Heart left ventricle (tissue), 16 donors: ENCODE data around the gene HLA-DQB1. TPM values are rescaled to one million over a fixed set of nuclear protein-coding genes. Genes with fewer than 3 reads are reported as not detected.
"Not testable (repeated sequence)": the region's sequence is repeated elsewhere in the genome, so short reads cannot be mapped to it uniquely, and the experiment has no call there.

Source experiments
- ATAC-seq, 4 donors: fragments of 200-7000 bp; cut with Tn5 transposase; one replicate each; pipeline ENCODE4 v1.9.1; 2020 to 2022; ENCODE audit warnings: moderate library complexity in 4 of 4, mild to moderate bottlenecking in 3 of 4, moderate number of reproducible peaks in 1 of 4
- DNase-seq, 5 donors: peaks; one replicate each; pipeline ENCODE4 v3.0.0-alpha.2; 2020
- H3K27ac ChIP-seq, 12 donors: fragments of 200-600 bp; sonication (generic) in 4 of 12; one replicate each; pipeline versions ENCODE4 v1.5.0 to v1.8.0; 2016 to 2022; ENCODE audit warnings: mild to moderate bottlenecking in 2 of 12
- H3K27me3 ChIP-seq, 9 donors: fragments of 200-600 bp; sonication (generic) in 2 of 9; one replicate each; pipeline versions ENCODE4 v1.5.1 to v1.8.0; 2016 to 2022; ENCODE audit warnings: mild to moderate bottlenecking in 3 of 9
- H3K36me3 ChIP-seq, 9 donors: fragments of 200-600 bp; sonication (generic) in 2 of 9; one replicate each; pipeline versions ENCODE4 v1.5.0 to v1.8.0; 2018 to 2022; ENCODE audit warnings: mild to moderate bottlenecking in 2 of 9
- H3K4me1 ChIP-seq, 12 donors: fragments of 200-600 bp; sonication (generic) in 4 of 12; one replicate each; pipeline versions ENCODE4 v1.5.0 to v1.8.0; 2016 to 2022; ENCODE audit warnings: mild to moderate bottlenecking in 3 of 12
- H3K4me3 ChIP-seq, 12 donors: fragments of 200-600 bp; sonication (generic) in 4 of 12; one replicate each; pipeline versions ENCODE4 v1.5.0 to v1.8.0; 2017 to 2022; ENCODE audit warnings: mild to moderate bottlenecking in 9 of 12, moderate library complexity in 4 of 12
- H3K9me3 ChIP-seq, 12 donors: fragments of 200-600 bp; sonication (generic) in 4 of 12; one replicate each; pipeline versions ENCODE4 v1.5.0 to v1.8.0; 2016 to 2022; ENCODE audit warnings: mild to moderate bottlenecking in 1 of 12
- POLR2A ChIP-seq, 2 donors: fragments of 450-650 bp; IDR thresholded peaks; one replicate each; pipeline ENCODE4 v1.6.1; 2017; ENCODE audit warnings: antibody characterized with exemption in 2 of 2, mild to moderate bottlenecking in 2 of 2, moderate library complexity in 2 of 2
- WGBS, 4 donors: extraction: QIAGEN DNeasy Blood & Tissue Kit in 2 of 4; methylation state at CpG; one replicate each; pipeline versions ENCODE4 v1.1.5 to v1.1.7; 2013 to 2018; 5-methylcytosine and 5-hydroxymethylcytosine counted together
- intact Hi-C, 10 donors: fragments of 100-400 bp; cut with DNase I; formaldehyde crosslinking; loops; one replicate each; pipeline versions ENCODE4 v1.11.1 to v1.14.2; 2022
- polyA plus RNA-seq, 2 donors: library from polyadenylated mRNA; stranded (reverse); fragments of 200-250 nt; gene quantifications; one replicate each; pipeline ENCODE4 v1.2.3, GENCODE V29; 2013
- total RNA-seq, 9 donors: library from RNA; depleted of rRNA in 2 of 9; stranded (reverse); fragments of >200 nt in 2 of 9; fragmentation: NEBNext Ultra II Directional in 3 of 9; extraction: Animal tissue kit (Norgen Biotek cat#: 25700) in 3 of 9; gene quantifications; one replicate each; pipeline versions ENCODE4 v1.1.0 to v1.2.4, GENCODE V29; 2016 to 2023
- TF ChIP-seq, protein P1 (sequence below), 12 donors: fragments of 200-600 bp; sonication (generic) in 4 of 12; IDR thresholded peaks; one replicate each; pipeline versions ENCODE4 v1.5.0 to v1.8.0; 2018 to 2022; ENCODE audit warnings: antibody characterized with exemption in 12 of 12, mild to moderate bottlenecking in 5 of 12
- donor health status: ischemic (EF 13 %, LVEDD 7.1; RV severe dilation, severe dysfunction).
- donor health status: healthy with polysubstance abuse.
- donor health status: DM: no; HTN: yes; CAD: no.
- donor health status: DM: no; HTN: no; CAD: no.
- donor health status: ischemic (EF 25% LVEDD 6.9; RV normal size, moderate dysfunction).
- donor health status: ischemic (EF 25% LVEDD 5.7; RV mildly dilated, moderate dysfunction).
- donor health status: healthy.
- donor health status: DM: yes; HTN: yes; CAD: no.
- donor health status: ischemic (EF 35%, LVEDD 5.7; RV mildly dilated, moderate dysfunction).
- donor health status: nonischemic (EF 11% LVEDD 7.7; RV severe dilation, severe dysfunction).
- donor health status: DM: yes; HTN: yes; CAD: no.
- donor health status: PGD.
- donor health status: ischemic (EF 29% LVEDD 5.4; RV normal size, mild dysfunction).
- donor health status: nonischemic (EF 23%, LVEDD 6.1; RV moderate dilation, normal function).

Gene HLA-DQB1
- total and polyA plus RNA-seq, 11 donors, result 0.38 to 86.5 (median 15.4) TPM

DNA sequence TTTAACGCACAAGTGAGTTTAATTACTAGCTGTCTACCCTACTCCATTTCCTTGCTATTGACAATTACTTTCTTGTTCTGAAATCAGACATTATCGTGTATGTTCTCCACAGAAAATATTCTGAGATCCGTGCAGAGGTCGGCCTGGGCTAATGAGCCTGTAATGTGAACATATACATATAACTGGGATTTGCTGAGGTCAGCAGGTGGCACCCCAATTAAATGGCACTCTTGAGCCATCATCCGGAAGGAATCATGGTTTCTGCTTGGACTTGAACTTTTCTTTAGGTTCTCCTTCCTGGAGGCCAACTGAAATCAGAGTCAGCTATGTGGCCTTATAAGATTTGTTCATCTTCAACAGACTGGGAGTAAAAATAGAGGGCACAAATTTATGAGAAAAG, 3.6 kb downstream of the HLA-DQB1 start:
- intact Hi-C loops, result loop anchor here in 3 of 10 donors (2.0 to 5.0 kb wide), 2 partner anchors 98 to 99 kb away; partner anchors contain the start of gene HLA-DQB2 (in 2 of the 3)
- Histone ChIP-seq H3K27ac (no peak overlapping the region), H3K9me3 (no peaks in the 10 kb centered on the region), H3K27me3 (peaks cover 0 to 12% (median 0%) of the 10 kb centered on the region in 9 donors), H3K36me3 (no peaks in the 10 kb centered on the region), H3K4me1 (peaks cover 0 to 4% (median 0%) of the 10 kb centered on the region in 12 donors), H3K4me3 (no peak overlapping the region)
- WGBS, 4 donors, result 11 to 85% (median 56%) methylated on average over 5 of the region's 5 CpGs
- no peak for DNase-seq
- ATAC-seq, result no peak
- TF ChIP-seq, protein P1, sequence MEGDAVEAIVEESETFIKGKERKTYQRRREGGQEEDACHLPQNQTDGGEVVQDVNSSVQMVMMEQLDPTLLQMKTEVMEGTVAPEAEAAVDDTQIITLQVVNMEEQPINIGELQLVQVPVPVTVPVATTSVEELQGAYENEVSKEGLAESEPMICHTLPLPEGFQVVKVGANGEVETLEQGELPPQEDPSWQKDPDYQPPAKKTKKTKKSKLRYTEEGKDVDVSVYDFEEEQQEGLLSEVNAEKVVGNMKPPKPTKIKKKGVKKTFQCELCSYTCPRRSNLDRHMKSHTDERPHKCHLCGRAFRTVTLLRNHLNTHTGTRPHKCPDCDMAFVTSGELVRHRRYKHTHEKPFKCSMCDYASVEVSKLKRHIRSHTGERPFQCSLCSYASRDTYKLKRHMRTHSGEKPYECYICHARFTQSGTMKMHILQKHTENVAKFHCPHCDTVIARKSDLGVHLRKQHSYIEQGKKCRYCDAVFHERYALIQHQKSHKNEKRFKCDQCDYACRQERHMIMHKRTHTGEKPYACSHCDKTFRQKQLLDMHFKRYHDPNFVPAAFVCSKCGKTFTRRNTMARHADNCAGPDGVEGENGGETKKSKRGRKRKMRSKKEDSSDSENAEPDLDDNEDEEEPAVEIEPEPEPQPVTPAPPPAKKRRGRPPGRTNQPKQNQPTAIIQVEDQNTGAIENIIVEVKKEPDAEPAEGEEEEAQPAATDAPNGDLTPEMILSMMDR (IDR thresholded peaks at IDR 0.05), result no peak
- no peak for TF ChIP-seq POLR2A (IDR thresholded peaks at IDR 0.05)

DNA sequence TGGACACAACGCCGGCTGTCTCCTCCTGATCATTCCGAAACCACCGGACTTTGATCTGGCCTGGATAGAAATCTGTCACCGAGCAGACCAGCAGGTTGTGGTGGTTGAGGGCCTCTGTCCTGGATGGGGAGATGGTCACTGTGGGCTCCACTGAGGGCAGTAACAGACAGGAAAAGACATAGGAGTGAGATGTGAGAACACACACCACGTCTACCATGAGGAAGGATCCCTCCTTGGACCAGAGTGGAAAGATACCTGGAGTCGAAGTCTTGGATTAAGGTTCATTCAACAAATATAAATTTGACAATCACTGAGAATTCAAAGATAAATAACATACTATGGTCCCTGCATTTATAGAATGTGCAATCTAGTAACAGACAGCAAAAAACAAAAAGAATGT, 4.4 kb downstream of the HLA-DQB1 start:
- H3K27ac ChIP-seq, result no peak overlapping the region
- intact Hi-C loops, result loop anchor here in 3 of 10 donors (2.0 to 5.0 kb wide), 2 partner anchors 99 to 100 kb away; partner anchors contain the start of gene HLA-DQB2 (in 2 of the 3)
- WGBS, 4 donors, result 33 to 75% (median 68%) methylated on average over 4 to 7 of the region's 7 CpGs
- DNase-seq, result no peak
- ATAC-seq, result no peak
- peaks cover 0 to 4% (median 0%) of the 10 kb centered on the region in 12 donors for H3K4me1 ChIP-seq
- no peaks in the 10 kb centered on the region for H3K36me3 ChIP-seq
- H3K4me3 ChIP-seq, result no peak overlapping the region
- TF ChIP-seq, protein P1 (IDR thresholded peaks at IDR 0.05), result no peak
- TF ChIP-seq POLR2A (IDR thresholded peaks at IDR 0.05), result no peak
- peaks cover 0 to 12% (median 0%) of the 10 kb centered on the region in 9 donors for H3K27me3 ChIP-seq
- no peaks in the 10 kb centered on the region for H3K9me3 ChIP-seq

DNA sequence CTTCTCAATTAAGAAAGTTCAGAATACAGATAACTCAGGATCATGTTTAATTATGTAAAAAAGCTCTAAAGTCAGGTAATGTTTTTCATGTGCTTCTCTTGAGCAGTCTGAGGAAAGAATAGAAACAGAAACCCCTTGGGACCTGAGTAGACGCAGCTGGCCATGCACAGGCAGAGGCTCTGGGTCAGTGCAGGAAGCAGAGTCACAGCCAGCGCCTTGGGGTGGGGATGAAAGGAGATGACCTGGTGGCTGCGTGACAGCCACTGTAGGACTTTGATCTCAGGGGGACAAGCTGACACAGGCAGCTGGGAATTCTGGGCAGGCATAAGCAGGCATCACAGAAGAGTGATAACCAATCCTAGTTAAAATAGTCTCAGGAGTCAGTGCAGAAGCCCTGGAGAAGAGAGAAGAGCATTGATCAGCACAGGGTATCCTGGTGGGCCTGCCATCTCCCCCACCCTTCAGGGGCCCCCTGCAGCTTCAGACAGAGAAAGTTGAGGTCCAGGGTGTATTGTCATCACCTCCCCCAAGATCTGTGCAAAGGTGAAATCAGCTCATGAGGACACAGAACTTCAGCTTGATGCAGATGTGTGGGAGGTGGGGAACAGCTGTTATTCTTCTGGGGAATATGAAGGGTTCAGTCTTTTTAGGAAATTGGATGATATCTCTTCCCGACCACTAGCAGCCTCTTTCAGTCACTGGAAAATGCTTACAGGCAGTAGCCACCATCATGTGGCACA, 6.4 kb downstream of the HLA-DQB1 start:
- H3K36me3 ChIP-seq, result no peaks in the 10 kb centered on the region
- TF ChIP-seq, protein P1 (IDR thresholded peaks at IDR 0.05), result no peak
- TF ChIP-seq POLR2A (IDR thresholded peaks at IDR 0.05), result no peak
- no peak overlapping the region for H3K27ac ChIP-seq
- H3K4me3 ChIP-seq, result no peak overlapping the region
- no peaks in the 10 kb centered on the region for H3K9me3 ChIP-seq
- DNase-seq, result peak in 2 of 5 donors; percentile 31 to 34
- H3K27me3 ChIP-seq, result peaks cover 0 to 9% (median 0%) of the 10 kb centered on the region in 9 donors
- intact Hi-C loops, result loop anchor here in 3 of 10 donors (5.0 kb wide), 2 partner anchors 38 to 102 kb away; partner anchors contain the start of gene HLA-DQB2 (in 2 of the 3)
- H3K4me1 ChIP-seq, result peaks cover 0 to 4% (median 0%) of the 10 kb centered on the region in 12 donors
- WGBS, 4 donors, result 18 to 46% (median 34%) methylated on average over 4 of the region's 4 CpGs
- peak in 1 of 4 donors; percentile 90 for ATAC-seq

DNA sequence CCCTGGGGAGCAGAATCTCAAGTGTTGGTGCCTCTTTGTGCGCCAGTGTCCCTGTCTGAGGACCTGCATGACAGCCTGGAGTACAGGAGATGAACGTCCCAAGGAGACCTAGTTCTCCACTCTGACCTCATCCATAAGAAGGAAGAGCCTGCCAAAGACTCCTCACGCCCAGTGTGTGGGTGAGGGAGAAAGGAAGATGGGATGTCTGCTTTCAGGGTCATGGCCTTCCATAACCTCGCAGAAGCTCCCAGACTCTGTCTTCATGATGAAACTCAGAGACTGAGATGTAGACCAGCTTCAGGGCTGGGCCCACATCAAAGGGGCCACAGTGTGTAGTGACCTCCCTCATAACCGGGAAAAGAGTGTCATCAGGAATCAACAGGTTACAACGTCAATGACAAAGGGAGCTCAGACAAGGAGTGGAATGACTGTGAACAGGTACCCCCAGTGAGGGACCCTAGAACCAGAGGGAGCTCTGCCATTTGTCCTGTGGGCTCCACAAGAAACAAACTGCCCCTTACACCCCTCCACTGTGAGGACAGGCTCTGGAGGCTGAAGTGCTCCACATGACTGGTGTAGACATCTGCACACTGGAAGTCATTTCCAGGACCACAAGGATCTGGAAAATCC, 8.1 kb downstream of the HLA-DQB1 start:
- Histone ChIP-seq H3K4me1 (peaks cover 0 to 4% (median 0%) of the 10 kb centered on the region in 12 donors), H3K9me3 (no peaks in the 10 kb centered on the region), H3K4me3 (no peak overlapping the region), H3K27me3 (no peaks in the 10 kb centered on the region), H3K27ac (no peak overlapping the region), H3K36me3 (no peaks in the 10 kb centered on the region)
- intact Hi-C loops, result loop anchor here in 1 of 10 donors (5.0 kb wide), 1 partner anchor 36 kb away; no protein-coding TSS in a partner anchor
- TF ChIP-seq POLR2A (IDR thresholded peaks at IDR 0.05), result no peak
- TF ChIP-seq, protein P1 (IDR thresholded peaks at IDR 0.05), result no peak
- DNase-seq (no peak), ATAC-seq (no peak)
- 43 to 75% (median 54%) methylated on average over 6 of the region's 6 CpGs for WGBS, 4 donors

DNA sequence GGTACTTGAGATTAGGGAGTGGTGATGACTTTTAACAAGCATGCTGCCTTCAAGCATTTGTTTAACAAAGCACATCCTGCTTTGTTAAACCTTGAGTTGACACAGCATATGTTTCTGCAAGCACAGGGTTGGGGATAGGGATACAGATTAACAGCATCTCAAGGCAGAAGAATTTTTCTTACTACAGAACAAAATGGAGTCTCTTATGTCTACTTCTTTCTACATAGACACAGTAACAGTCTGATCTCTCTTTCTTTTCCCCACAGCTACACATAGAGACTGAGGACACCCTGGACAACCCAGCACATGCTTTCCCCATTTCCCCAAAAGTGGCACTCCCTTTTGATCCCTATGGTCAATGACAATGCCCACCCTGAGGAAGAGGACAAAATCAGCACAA, 8.6 kb downstream of the HLA-DQB1 start:
- intact Hi-C loops, result loop anchor here in 1 of 10 donors (5.0 kb wide), 1 partner anchor 36 kb away; no protein-coding TSS in a partner anchor
- H3K4me1 ChIP-seq, H3K36me3 ChIP-seq, H3K27ac ChIP-seq, H3K9me3 ChIP-seq, ATAC-seq, DNase-seq, H3K27me3 ChIP-seq, H3K4me3 ChIP-seq: not testable (repeated sequence)

DNA sequence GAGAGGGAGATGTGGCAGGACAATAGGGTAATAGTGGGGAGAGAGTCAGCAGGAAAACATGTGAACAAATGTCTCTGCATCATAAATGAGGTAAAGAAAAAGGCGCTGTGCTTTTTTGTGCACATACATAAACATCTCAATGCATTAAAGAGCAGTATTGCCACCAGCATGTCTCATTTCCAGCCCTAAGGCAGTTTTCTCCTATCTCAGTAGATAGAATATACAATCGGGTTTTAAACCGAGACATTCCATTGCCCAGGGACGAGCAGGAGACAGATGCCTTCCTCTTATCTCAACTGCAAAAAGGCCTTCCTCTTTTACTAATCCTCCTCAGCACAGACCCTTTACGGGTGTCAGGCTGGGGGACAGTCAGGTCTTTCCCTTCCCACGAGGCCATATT, 9.1 kb downstream of the HLA-DQB1 start:
- 20 to 37% (median 32%) methylated on average over 3 to 6 of the region's 6 CpGs; no CpG with 5 or more reads in 1 of the 4 donors for WGBS, 4 donors
- H3K9me3 ChIP-seq, H3K36me3 ChIP-seq, ATAC-seq, H3K27me3 ChIP-seq, H3K4me3 ChIP-seq, DNase-seq, H3K4me1 ChIP-seq: not testable (repeated sequence)
- intact Hi-C loops, result loop anchor here in 1 of 10 donors (5.0 kb wide), 1 partner anchor 35 kb away; no protein-coding TSS in a partner anchor
- peak overlapping the region in 1 of 12 donors; percentile 18 for H3K27ac ChIP-seq
